KMS-11 (cell line): ENCODE results near the gene DNASE1.

Experiments
- H2AFZ ChIP-seq: fragments of 200-600 bp; sonication (generic); 2 replicates; pipeline ENCODE4 v1.6.1; 2016; ENCODE audit warnings: antibody characterized with exemption, mixed run types, low read depth
- H3K27ac ChIP-seq: fragments of 200-600 bp; sonication (generic); 2 replicates; pipeline ENCODE4 v1.6.1; 2016; ENCODE audit warnings: mild to moderate bottlenecking, mixed run types
- H3K27me3 ChIP-seq: fragments of 200-600 bp; sonication (generic); 2 replicates; pipeline ENCODE4 v1.6.1; 2017; ENCODE audit warnings: mild to moderate bottlenecking, low read depth, mixed run types, moderate library complexity; ENCODE audit not compliant: insufficient read depth
- H3K36me3 ChIP-seq: fragments of 200-600 bp; sonication (generic); 2 replicates; pipeline ENCODE4 v1.6.1; 2017; ENCODE audit warnings: mild to moderate bottlenecking, mixed run types; ENCODE audit not compliant: insufficient read depth
- H3K4me1 ChIP-seq: fragments of 200-600 bp; sonication (generic); 2 replicates; pipeline ENCODE4 v1.6.1; 2016; ENCODE audit warnings: mild to moderate bottlenecking, low read depth, mixed run types; ENCODE audit not compliant: poor library complexity, severe bottlenecking
- H3K4me2 ChIP-seq: fragments of 200-600 bp; sonication (generic); 2 replicates; pipeline ENCODE4 v1.7.0; 2016; ENCODE audit warnings: mild to moderate bottlenecking, mixed run types
- H3K4me3 ChIP-seq: fragments of 200-600 bp; sonication (generic); IDR thresholded peaks from 2 replicates; pipeline ENCODE4 v1.6.1; 2017; ENCODE audit warnings: low read depth, low read length, mixed read lengths; ENCODE audit not compliant: insufficient read depth
- H3K79me2 ChIP-seq: fragments of 200-600 bp; sonication (generic); 2 replicates; pipeline ENCODE4 v1.6.1; 2016; ENCODE audit warnings: low read depth, mixed run types; ENCODE audit not compliant: insufficient read depth
- H3K9ac ChIP-seq: fragments of 200-600 bp; sonication (generic); 2 replicates; pipeline ENCODE4 v1.6.1; 2016; ENCODE audit warnings: mild to moderate bottlenecking, mixed run types
- H4K20me1 ChIP-seq: fragments of 200-600 bp; sonication (generic); 2 replicates; pipeline ENCODE4 v1.6.1; 2016; ENCODE audit warnings: mild to moderate bottlenecking, mixed run types; ENCODE audit not compliant: insufficient read depth
- TF ChIP-seq, protein P1 (sequence below): fragments of 200-600 bp; sonication (generic); conservative IDR thresholded peaks from 2 replicates; pipeline ENCODE4 v1.6.1; 2017; ENCODE audit warnings: low read depth, mild to moderate bottlenecking, antibody characterized with exemption, low read length, moderate library complexity, mixed read lengths

Gene DNASE1

DNA sequence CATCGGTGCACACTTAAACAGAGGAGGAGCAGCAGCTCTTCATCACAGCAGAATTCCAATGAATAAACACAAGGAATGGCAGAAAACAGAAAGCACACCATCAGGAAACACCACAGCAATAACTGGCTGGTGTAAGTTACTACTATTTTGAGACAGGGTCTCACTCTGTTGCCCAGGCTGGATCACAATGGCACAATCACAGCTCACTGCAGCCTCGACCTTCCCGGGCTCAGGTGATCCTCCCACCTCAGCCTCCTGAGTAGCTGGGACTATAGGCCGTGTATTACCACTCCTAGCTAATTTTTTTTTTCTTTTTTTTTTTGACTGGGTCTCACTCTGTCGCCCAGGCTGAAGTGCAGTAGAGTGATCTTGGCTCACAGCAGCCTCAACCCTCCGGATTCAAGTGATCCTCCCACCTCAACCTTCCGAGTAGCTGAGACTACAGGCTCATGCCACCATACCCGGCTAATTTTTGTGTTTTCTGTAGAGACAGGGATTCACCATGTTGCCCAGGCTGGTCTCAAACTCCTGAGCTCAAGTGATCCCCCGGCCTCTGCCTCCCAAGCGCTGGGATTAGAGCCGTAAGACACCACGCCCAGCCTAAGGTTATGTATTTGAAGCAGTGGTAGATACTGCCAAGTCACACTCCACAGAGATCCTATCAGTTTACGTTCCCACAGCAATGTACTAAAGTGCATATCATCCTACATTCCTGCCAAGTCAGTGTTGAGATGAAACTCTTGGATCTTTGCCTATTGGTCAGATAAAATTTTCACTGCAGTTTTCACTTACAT is 42.1 kb downstream of the DNASE1 start:
- peaks cover 14% of the 10 kb centered on the region for H4K20me1 ChIP-seq
- H3K36me3 ChIP-seq = no peaks in the 10 kb centered on the region; the same call in 1 of the 2 replicates
- no peak overlapping the region for H3K4me3 ChIP-seq
- H3K79me2 ChIP-seq = peaks cover 88% of the 10 kb centered on the region
- no peak overlapping the region for H3K27ac ChIP-seq
- no peak overlapping the region for H2AFZ ChIP-seq
- TF ChIP-seq, protein P1, sequence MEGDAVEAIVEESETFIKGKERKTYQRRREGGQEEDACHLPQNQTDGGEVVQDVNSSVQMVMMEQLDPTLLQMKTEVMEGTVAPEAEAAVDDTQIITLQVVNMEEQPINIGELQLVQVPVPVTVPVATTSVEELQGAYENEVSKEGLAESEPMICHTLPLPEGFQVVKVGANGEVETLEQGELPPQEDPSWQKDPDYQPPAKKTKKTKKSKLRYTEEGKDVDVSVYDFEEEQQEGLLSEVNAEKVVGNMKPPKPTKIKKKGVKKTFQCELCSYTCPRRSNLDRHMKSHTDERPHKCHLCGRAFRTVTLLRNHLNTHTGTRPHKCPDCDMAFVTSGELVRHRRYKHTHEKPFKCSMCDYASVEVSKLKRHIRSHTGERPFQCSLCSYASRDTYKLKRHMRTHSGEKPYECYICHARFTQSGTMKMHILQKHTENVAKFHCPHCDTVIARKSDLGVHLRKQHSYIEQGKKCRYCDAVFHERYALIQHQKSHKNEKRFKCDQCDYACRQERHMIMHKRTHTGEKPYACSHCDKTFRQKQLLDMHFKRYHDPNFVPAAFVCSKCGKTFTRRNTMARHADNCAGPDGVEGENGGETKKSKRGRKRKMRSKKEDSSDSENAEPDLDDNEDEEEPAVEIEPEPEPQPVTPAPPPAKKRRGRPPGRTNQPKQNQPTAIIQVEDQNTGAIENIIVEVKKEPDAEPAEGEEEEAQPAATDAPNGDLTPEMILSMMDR = no peak
- no peak overlapping the region for H3K4me2 ChIP-seq
- no peaks in the 10 kb centered on the region for H3K27me3 ChIP-seq
- no peak overlapping the region for H3K9ac ChIP-seq
- H3K4me1 ChIP-seq = peaks cover 56% of the 10 kb centered on the region

DNA sequence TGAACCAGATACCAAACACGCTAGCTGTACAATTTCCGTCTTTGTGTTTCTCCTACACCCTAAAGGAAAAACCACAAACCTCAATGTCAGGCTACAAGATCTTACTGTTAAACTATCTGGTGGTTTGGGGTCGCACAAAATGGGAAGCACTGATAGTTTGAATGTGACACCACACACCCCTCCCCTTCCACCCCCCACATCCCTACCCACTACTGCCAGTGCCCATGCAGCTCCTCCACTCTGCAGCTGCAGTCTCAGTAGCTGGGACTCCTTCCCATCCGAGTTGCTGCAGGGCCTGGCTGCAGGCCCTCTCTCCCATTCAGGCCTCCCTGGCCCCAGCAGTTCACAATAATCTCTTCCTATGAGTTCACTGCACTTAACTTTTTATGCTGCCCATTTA is 44.5 kb downstream of the DNASE1 start:
- TF ChIP-seq, protein P1 = no peak
- Histone ChIP-seq H2AFZ (no peak overlapping the region), H3K27me3 (no peaks in the 10 kb centered on the region), H3K27ac (no peak overlapping the region), H3K9ac (no peak overlapping the region), H3K36me3 (no peaks in the 10 kb centered on the region; the same call in 1 of the 2 replicates), H3K4me1 (peaks cover 33% of the 10 kb centered on the region), H4K20me1 (peaks cover 12% of the 10 kb centered on the region), H3K4me3 (no peak overlapping the region), H3K4me2 (no peak overlapping the region), H3K79me2 (peaks cover 88% of the 10 kb centered on the region)

DNA sequence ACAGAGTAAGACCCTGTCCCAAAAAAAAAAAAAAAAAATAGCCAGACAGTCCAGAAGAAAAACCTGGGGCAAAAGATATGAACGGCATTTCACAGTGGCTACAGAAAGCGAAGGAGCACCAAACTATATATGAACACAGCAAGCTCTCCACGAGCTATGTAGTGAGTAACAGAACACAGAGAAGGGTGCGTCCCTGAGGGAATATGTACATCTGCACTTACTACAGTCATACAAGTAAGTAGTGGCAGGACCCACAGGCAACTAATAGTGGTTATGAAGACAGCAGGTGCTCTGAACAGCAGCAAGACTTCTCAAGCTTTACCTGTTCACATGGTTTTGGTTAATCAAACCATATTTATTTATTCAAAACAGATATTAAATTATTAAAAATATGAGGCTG is 47.0 kb downstream of the DNASE1 start:
- peaks cover 9% of the 10 kb centered on the region for H4K20me1 ChIP-seq
- no peaks in the 10 kb centered on the region for H3K27me3 ChIP-seq
- H3K4me2 ChIP-seq = no peak overlapping the region
- H2AFZ ChIP-seq = no peak overlapping the region
- peaks cover 79% of the 10 kb centered on the region; the same call in 1 of the 2 replicates for H3K79me2 ChIP-seq
- no peak overlapping the region for H3K4me3 ChIP-seq
- peaks cover 4% of the 10 kb centered on the region; the same call in 1 of the 2 replicates for H3K36me3 ChIP-seq
- H3K9ac ChIP-seq = no peak overlapping the region
- H3K27ac ChIP-seq = no peak overlapping the region
- TF ChIP-seq, protein P1 = no peak
- peaks cover 7% of the 10 kb centered on the region for H3K4me1 ChIP-seq

DNA sequence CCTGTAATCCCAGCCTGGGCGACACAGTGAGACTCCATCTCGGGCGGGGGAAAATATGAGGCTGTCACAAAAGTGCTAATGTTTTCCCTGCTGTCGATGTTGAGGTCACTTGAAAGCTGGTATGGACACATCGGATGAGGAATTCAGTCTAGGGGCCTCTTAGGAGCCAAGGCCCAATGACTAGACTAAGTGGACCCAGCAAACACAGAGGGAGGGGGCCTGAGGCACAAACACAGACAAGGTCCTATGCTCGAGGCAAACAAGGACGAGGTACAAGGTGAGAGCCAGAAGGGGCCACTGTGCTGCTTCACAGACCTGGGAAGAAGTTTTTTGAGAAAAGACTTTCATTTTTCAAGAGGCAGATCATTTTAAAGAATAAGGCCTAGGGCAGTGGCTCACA is 47.6 kb downstream of the DNASE1 start:
- H3K27me3 ChIP-seq = no peaks in the 10 kb centered on the region
- no peak overlapping the region for H3K4me2 ChIP-seq
- no peak overlapping the region for H2AFZ ChIP-seq
- TF ChIP-seq, protein P1 = no peak
- no peak overlapping the region for H3K4me3 ChIP-seq
- peaks cover 9% of the 10 kb centered on the region for H4K20me1 ChIP-seq
- no peak overlapping the region for H3K9ac ChIP-seq
- H3K27ac ChIP-seq = no peak overlapping the region
- peaks cover 78% of the 10 kb centered on the region; the same call in 1 of the 2 replicates for H3K79me2 ChIP-seq
- peaks cover 1% of the 10 kb centered on the region for H3K4me1 ChIP-seq
- H3K36me3 ChIP-seq = peaks cover 4% of the 10 kb centered on the region; the same call in 1 of the 2 replicates
